Kidney capillary endothelial cell (primary cell): ENCODE data around the gene ALK.

Source experiments
- DNase-seq: peaks from one replicate; pipeline ENCODE4 v3.0.0-alpha.2; 2018; ENCODE audit warnings: low spot score

The ALK gene

GRCh38 chr2:29573612-29574011 is 347.8 kb downstream of the ALK start:
- DNase-seq = peak; percentile 56

GRCh38 chr2:29573147-29573546 is 348.2 kb downstream of the ALK start:
- DNase-seq = no peak

- DNase-seq = no peak
These were observed 350.8 kb downstream of the ALK start for GRCh38 chr2:29570539-29570938.

- no peak for DNase-seq
These were observed 353.4 kb downstream of the ALK start for GRCh38 chr2:29567906-29568520.

- no peak for DNase-seq
These were observed 357.7 kb downstream of the ALK start for GRCh38 chr2:29563697-29564096.

GRCh38 chr2:29562896-29563295 is 358.5 kb downstream of the ALK start:
- no peak for DNase-seq

- no peak for DNase-seq
These were observed 359.1 kb downstream of the ALK start for GRCh38 chr2:29562319-29562718.

- no peak for DNase-seq
These were observed 359.8 kb downstream of the ALK start for GRCh38 chr2:29561628-29562027.

- DNase-seq = no peak
These were observed 360.2 kb downstream of the ALK start for GRCh38 chr2:29561181-29561580.

- no peak for DNase-seq
These were observed 360.8 kb downstream of the ALK start for GRCh38 chr2:29560566-29560965.

- DNase-seq = no peak
These were observed 361.4 kb downstream of the ALK start for GRCh38 chr2:29560030-29560429.

- no peak for DNase-seq
These were observed 361.8 kb downstream of the ALK start for GRCh38 chr2:29559578-29559977.

- no peak for DNase-seq
These were observed 363.3 kb downstream of the ALK start for GRCh38 chr2:29558097-29558496.

GRCh38 chr2:29557268-29557667 is 364.1 kb downstream of the ALK start:
- no peak for DNase-seq

GRCh38 chr2:29549069-29549380 is 372.4 kb downstream of the ALK start:
- no peak for DNase-seq

GRCh38 chr2:29544917-29545316 is 376.5 kb downstream of the ALK start:
- no peak for DNase-seq

GRCh38 chr2:29544031-29544430 is 377.4 kb downstream of the ALK start:
- DNase-seq = no peak

- no peak for DNase-seq
These were observed 386.2 kb downstream of the ALK start for GRCh38 chr2:29535188-29535587.

- DNase-seq = no peak
These were observed 388.9 kb downstream of the ALK start for GRCh38 chr2:29532436-29532835.

GRCh38 chr2:29531626-29532025 is 389.8 kb downstream of the ALK start:
- DNase-seq = no peak

- no peak for DNase-seq
These were observed 391.1 kb downstream of the ALK start for GRCh38 chr2:29530281-29530680.

GRCh38 chr2:29528891-29529520 is 392.4 kb downstream of the ALK start:
- DNase-seq = peak; percentile 72

- DNase-seq = no peak
These were observed 393.0 kb downstream of the ALK start for GRCh38 chr2:29528371-29528770.

- no peak for DNase-seq
These were observed 393.4 kb downstream of the ALK start for GRCh38 chr2:29527947-29528346.
